Fibroblast of skin of left biceps (primary cell): ENCODE results near the gene RNASET2.
A peak's percentile ranks its signal among the peaks of the same experiment; 100 is the strongest.

Experiments used
- DNase-seq, 2 experiments: peaks; one replicate each; pipeline ENCODE4 v3.0.0-alpha.2; 2013; ENCODE audit warnings: low read depth in 2 of 2

Gene RNASET2

GRCh38 chr6:166956444-166957086 lies at the start of gene RNASET2:
TSS of gene RNASET2 (minus strand) at chr6:166956550. CDS start at chr6:166956182, 368 bp downstream.
- DNase-seq, result peak; percentile 59 to 75

GRCh38 chr6:167005350-167006159 lies 49.2 kb upstream of the RNASET2 start:
- no peak for DNase-seq

- no peak for DNase-seq
These were observed 44.4 kb upstream of the RNASET2 start for GRCh38 chr6:167000759-167001158.

- no peak for DNase-seq
These were observed 43.5 kb upstream of the RNASET2 start for GRCh38 chr6:166999884-167000253.

GRCh38 chr6:166999145-166999883 lies 43.0 kb upstream of the RNASET2 start, which contains the start of gene CEP43:
TSS of gene CEP43 (plus strand) at chr6:166999397. CDS start at chr6:166999413, 16 bp downstream.
- DNase-seq, result peak; percentile 90 to 93

- no peak for DNase-seq
These were observed 42.1 kb upstream of the RNASET2 start for GRCh38 chr6:166998256-166999144.

GRCh38 chr6:166997768-166998255 lies 41.5 kb upstream of the RNASET2 start:
- no peak for DNase-seq

- DNase-seq, result no peak
These were observed 41.0 kb upstream of the RNASET2 start for GRCh38 chr6:166997348-166997747.

- DNase-seq, result no peak
These were observed 40.1 kb upstream of the RNASET2 start for GRCh38 chr6:166996406-166996805.

- DNase-seq, result no peak
These were observed 33.2 kb upstream of the RNASET2 start for GRCh38 chr6:166989427-166990032.

GRCh38 chr6:166988674-166989201 lies 32.4 kb upstream of the RNASET2 start:
- no peak for DNase-seq

GRCh38 chr6:166987930-166988329 lies 31.6 kb upstream of the RNASET2 start:
- no peak for DNase-seq

GRCh38 chr6:166987448-166987847 lies 31.1 kb upstream of the RNASET2 start:
- DNase-seq, result no peak

GRCh38 chr6:166980738-166981137 lies 24.4 kb upstream of the RNASET2 start:
- DNase-seq, result no peak

GRCh38 chr6:166977621-166978525 lies 21.5 kb upstream of the RNASET2 start:
- DNase-seq, result peak; percentile 60 to 67

- DNase-seq, result no peak
These were observed 20.3 kb upstream of the RNASET2 start for GRCh38 chr6:166976636-166977035.

GRCh38 chr6:166972101-166972500 lies 15.8 kb upstream of the RNASET2 start:
- DNase-seq, result no peak

- no peak for DNase-seq
These were observed 14.9 kb upstream of the RNASET2 start for GRCh38 chr6:166971271-166971670.

- DNase-seq, result no peak
These were observed 14.4 kb upstream of the RNASET2 start for GRCh38 chr6:166970776-166971175.
